HG02970 (cell line): Measurements from ENCODE around the gene BARX1.
"Not testable (repeated sequence)": the region's sequence is repeated elsewhere in the genome, so short reads cannot be mapped to it uniquely, and the experiment has no call there.

Experiments
- ATAC-seq: cut with Tn5 transposase; IDR thresholded peaks from one replicate; pipeline ENCODE4 v1.9.1; 2021; ENCODE audit warnings: mild to moderate bottlenecking, moderate library complexity, moderate number of reproducible peaks; ENCODE audit not compliant: unreplicated experiment, low FRiP score

Gene BARX1

DNA sequence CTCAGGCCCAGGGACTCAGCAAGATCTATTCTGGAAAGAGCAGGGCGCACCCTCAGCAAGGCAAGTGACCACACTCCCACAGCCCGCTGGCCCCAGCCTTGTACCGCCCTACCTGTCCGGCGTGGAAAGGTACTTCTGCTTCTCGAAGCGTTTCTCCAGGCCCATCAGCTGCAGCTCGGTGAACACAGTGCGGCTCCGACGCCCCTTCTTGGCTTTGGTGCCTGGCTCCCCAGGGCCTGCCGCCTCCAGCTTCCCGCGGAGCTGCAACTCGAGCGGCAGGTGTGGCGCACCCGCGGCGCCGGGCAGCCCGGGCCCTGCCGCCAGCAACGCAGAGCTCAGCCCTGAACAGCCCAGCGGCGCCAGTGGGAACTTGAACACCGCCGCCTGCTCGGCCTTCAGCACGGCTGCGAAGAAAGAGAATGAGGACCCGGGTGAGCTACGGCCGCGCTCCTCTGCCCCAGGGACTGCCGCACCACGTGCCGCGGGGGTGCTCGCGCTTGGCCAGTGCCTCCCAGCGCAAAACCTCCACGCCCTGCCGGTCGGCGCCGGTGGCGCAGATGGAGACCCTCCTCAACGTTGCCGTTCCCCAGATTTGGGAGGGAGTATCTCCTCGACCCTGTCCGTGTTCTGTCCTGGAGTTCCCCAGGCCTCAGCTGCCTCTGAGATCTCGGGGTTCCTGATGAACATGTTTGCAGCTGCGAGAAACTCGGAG, 2.2 kb downstream of the BARX1 start:
- no peak for ATAC-seq

DNA sequence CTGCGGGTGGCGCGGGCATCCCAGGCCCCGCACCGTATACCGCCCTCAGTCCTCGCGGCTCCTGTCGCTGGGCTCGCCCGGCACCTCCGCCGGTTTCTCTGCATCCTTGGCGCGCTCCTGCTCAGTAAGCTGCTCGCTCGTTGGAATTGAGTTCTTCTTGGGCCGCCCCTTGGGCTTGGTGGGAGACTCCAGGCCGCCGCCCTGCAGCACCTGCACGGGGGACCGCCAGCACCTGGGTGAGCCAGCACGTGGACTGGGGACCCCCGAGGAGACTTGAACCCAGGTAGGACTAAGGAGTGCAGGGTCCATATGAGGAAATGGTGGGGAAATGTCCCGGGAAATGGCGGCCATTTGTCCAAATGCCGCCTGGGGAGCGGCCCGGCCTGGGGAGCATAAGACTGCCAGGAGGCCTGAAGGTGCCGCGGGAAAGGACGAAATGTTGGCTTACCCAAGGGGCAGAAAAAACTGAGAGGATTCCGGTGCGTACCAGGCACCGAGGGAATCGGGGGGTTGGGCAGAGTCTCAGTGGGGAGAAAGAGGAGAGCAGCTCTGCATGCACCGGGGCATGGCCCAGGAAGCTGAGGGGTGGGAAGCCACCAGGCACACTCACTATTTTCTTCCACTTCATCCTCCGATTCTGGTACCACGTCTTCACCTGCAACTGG, 2.9 kb downstream of the BARX1 start:
- no peak for ATAC-seq

DNA sequence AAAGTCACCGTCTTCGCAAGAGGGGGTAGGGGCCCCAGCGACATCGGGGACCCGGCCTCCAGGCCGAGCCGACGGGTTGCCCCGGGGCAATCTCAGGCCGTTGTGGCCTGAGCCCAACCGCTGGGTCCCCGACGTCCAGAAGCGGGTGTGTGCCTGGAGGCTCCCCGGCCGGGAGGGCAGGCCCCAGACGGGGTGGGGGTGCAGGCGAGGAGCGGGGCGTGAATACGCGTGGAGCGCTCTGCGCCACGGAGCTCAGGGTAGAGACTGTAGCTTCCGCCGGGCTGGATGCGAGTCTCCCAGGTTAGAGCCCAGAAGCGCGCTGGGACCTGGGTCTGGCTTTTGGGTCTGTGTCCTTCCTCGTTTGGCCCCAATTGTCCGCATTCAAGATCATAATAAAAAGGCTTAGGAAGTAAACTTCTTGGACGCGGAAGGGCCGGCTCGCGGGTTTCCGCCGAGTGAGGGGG, 3.5 kb downstream of the BARX1 start:
- ATAC-seq = no peak

DNA sequence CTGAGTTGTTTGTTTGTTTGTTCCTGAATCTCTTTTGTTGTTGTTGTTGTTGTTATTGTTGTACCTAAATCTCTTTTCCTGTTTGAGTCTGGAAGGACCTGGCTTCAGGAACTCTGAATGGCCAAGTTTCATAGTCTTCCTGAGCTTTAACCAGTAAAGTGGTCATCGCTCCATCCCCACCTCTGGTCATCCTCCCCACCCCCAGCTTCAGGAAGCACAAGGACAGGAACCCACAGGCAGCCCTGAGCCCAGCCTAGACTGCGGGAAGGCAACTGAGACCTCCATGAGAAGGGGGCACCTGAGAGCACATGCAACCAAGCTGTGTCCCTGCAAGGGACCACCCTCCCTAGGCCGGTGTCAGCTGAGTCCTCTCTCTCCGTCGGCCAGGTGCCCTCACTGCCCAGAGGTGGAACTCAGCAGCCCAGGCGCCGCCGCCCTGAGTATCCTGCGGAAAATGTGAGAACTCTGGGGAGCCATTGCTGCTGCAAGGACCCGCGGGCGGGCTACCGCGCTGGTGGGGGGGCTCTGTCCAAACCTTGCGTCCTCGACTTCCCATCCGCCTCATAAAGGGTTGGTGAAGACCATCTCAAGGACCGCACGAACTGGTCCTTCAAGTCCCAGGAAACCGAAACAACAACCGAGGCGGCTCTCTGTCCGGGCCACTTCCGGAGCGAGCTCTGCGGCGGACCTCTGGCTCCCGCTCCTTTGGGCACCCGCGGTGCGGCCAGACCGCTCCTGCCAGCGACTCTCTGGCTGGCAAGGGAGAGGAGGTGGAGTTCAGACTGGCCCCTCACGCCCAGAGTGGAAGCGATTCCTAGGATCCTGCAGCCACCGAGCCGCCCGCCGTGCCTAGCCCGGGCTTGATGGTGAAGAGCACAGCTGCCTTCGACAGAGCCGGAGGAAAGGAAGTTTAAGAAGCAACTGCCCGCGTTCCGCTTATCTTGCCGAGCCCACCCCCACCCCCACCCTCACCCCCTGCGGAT, 4.2 kb downstream of the BARX1 start:
- ATAC-seq = no peak

DNA sequence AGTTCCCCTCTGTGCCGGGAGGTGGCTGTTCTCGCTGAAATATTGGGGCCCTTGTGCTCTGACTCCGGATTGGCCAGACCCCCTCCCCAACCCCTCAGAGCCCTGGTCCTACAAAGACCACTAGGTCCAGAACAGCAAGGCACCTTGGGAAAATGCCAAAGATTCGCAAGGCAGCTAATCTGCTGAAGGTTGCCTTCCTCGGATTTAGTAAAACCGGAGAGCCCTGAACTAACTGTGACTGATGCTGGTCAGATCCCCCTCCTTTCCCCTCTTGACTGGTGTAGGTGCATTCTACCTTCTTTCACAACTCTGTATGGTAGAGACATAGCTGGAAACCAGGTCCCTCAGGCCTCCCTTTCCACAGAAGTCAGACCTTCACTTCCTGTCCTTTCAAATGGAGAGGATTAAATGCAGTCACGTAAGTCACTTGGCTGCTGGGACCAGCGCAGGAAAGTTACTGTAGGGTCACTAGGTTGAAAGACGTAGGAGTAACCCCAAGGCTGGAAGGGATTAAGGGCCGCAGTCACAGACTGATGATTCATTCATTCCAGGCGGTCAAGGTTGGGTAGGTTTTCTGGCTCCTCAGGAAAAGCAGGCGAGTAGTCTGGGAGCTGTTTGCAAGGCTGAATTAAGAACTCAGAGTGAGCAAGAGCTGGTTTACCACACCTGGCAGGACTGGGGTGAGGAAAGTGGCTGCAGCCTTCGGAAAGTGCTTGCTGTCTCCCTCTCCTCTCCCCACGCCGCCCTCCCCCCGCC, 5.3 kb downstream of the BARX1 start:
- no peak for ATAC-seq

DNA sequence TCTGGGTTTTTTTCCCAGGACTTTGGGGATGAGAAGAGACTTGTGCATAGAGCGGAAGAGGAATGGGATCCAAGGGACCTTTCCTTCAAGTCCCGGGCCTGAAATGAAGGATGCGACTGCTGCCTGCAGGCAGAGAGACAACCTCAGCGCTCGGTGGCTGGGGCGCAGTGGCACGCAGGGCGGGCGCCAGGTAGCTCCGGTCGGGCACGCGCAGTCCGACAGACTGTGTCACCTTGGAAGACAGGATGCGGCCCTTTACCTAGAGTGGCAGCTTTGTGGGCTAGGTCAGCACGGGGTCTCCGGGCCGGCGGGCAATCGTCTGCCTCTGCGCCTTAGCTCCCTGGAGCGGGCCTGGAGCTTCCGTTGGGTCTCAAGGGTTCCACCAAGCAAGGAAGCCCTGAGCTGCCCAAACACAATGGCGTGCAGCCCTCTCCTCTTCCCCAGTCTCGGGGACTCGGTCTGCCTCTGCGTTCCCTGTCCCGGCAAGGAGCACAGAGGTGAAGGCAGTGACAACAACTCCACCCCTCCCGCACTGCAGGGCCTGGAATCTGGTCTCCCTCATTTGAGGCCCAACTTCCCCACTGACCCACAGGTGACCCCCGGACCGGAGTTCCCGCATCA, 6.0 kb downstream of the BARX1 start:
- ATAC-seq = no peak

DNA sequence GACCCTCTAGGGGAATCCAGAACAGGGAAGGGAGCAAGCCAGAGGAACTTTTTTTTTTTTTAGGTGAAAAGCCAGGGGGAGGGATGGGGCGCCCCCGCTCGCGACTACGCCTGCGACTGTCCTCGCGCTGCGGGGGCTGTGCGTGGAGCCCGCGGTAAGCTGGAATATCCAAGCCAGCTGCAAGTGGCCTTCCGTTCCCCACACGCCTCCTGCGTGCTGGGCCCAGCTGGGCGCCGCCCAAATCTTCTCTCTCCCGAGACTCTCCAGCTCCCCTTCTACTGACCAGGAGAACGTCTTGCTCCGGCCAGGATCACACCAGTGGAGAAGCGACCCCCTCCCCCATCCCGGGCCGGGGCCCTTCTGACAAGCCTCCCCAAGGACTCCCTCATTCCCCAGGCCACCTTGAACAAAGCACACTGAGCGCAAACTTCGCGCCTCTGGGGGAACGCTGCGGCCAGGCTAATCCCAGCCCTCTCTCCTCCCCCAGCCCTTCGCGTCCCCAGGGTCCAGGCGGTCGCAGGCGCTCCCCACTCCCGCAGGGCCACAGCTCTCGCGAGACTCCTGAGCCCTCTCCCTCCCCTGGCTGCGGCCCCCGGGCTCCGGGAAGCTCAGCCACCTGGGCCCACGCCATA, 6.6 kb downstream of the BARX1 start:
- ATAC-seq = no peak

DNA sequence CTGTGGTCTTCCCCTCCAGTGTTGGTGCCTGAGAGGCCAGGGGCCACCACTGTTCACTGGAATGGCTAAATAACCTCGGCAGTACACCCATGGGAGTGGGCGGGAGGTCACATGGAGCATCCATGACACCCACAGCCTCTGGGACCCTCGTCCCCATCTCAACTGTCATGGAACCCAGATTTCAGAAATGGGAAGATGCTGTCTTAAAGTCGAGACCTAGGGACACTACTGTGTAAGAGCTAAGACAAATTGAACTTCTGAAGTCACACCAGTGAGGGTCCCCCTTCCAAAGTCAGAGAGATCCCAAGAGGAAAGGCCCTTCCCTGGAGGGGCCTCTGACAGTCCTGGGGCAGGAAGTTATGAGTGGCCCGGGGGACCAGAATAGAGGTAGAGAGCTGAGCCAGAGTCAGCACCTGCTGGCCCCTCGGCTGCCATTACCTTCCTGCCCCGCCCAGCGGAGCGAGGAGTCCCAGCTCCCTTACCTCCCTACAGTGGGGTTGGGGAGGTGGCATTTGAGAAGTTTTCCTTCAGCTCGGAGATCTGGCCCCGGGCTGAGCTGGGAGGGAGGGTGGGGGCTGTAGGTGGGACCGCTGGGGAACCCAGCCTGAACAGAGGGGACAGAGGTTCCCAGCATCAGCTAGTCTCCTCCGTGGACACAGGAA, 7.6 kb downstream of the BARX1 start:
- no peak for ATAC-seq

DNA sequence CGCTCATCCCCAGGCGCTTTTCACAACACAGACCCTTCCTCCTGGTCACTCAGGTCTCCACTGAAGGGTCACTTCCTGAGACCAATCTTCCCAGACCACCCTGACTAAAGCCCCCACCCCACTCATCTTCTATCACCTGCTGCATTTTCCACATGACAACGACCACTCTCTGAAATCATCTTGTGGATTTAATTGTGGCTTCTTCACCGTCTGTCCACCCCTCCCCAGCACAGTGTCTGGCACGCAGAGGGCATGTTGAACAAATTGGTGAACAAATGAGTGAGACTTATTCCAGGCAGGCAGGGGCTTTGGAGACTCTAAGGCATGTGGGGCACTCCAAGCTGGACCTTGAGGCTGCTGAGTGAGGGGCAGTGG, 8.8 kb downstream of the BARX1 start:
- ATAC-seq = no peak

DNA sequence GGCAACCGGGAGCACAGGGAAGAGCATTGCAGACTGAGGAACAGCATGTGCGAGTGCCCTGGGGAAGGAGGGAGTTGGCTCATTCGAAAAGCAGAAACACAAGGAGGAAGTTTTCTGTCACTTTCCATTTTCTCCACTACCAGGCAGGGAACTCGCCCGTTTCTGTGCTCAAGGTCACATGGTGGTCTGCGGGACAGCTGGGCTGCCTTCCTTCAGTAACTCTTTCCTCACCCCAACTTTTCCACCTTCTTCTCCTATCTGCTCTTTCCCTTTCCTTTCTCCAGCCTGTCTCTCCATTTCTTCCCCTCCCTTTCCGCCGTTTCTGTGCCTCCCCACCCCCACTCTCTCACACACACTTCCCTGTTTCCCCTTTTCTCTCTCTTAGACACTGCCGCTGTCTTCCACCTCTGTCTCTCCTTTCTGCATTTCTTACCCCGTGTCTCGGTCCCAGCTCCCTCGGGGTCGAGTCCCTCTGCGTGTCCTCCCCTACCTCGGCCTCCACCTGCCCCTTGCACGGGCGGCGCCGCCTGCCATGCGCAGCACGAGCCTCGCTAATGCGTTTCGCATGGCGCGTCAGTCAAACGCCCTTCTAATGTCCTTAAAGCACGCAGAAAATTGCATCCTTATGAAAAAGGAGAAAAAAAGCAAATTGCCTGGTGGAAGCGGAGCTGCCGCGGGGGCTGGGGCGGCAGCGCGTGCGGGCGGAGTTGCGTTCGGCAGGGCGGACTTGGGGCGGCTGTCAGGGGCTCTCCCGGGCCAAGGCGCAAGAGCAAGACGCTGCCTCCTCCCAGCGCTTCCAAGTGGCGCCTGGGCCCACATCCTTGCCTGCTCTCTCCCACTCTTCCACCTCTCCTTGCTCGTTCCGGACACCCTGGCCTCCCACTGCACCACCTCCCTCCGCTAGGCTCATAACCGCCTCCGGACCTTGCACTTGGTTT, 9.5 kb downstream of the BARX1 start:
- no peak for ATAC-seq

DNA sequence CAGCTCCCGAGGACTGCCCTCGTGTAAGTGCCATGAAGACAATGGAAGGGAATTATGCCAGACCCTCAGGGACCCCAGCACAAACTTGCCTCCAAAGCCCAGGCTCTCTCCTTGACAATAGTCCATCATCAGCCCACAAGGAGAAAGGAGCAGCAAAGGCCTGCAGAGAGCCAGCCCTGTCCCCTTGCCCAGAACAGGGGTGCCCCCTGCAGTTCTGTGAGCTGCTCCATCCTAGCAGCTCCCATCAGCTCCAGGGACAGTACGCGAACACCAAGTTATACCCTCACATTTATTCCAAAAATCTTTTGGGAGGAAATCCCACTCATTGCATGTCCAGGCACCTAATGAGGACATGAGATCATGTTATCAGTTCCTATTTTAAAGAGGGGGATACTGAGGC, 11.1 kb downstream of the BARX1 start:
- no peak for ATAC-seq

DNA sequence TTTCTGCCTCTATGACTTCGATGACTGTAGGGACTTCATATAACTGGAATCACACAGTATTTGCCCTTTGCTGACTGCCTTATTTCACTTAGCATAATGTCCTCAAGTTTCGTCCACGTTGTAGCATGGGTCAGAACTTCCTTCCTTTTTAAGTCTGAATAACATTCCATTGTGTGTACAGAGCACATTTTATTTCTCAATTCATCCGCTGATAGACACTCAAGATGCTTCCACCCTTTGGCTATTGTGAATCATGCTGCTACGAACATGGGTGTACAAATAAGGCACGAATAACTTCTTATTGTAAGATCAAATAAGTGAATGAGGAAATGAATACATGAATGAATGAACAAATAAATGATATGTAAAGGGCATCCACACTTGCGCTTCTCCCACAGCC, 13.0 kb downstream of the BARX1 start:
- no peak for ATAC-seq

DNA sequence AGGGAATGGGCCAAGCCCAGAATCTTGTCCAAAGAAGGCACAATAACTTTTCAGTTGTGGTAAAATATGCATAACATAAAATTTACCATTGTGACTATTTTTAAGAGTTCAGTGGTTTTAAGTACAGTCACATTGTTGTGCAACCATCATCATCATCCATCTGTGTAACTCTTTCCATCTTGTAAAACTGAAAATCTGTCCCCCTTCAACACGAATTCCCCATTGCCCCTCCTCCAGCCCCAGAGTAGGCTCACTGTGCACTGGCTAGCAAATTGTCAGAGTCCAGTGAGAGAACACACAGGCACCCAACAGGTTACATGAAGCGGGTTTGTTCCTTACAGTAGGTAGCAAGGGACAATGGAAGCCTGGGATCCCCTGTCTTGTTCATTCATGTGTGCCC, 13.7 kb downstream of the BARX1 start:
- no peak for ATAC-seq

DNA sequence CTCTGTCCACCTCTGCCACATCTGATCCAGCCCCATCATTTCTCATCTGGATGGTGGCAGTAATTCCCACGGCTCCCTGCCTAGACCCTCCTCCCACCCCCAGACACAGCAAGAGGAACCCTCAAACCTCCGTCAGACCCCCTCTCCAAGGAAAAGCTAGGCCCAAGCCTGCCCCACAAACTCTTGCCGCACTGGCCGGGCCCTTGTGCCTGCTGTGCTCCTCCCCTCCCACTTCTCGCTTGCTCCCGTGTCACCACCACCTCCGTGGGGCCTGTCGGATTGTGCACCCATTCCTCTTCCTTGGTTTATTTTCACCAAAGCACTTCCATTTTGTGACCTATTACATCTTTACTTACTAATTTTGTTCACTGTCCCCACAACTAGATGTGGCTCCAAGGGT, 14.2 kb downstream of the BARX1 start:
- no peak for ATAC-seq

DNA sequence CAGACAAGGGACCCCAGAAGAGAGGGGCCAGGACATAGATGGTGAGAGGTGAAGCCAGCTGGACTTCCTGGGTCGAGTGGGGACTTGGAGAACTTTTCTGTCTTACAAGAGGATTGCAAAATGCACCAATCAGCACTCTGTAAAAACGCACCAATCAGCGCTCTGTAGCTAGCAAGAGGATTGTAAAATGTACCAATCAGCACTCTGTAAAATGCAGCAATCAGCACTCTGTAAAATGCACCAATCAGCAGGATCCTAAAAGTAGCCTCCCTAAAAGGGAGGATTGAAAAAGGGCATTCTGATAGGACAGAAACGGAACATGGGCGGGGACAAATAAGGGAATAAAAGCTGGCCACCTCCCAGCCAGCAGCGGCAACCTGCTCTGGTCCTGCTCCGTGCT, 15.6 kb downstream of the BARX1 start:
- ATAC-seq = not testable (repeated sequence)

DNA sequence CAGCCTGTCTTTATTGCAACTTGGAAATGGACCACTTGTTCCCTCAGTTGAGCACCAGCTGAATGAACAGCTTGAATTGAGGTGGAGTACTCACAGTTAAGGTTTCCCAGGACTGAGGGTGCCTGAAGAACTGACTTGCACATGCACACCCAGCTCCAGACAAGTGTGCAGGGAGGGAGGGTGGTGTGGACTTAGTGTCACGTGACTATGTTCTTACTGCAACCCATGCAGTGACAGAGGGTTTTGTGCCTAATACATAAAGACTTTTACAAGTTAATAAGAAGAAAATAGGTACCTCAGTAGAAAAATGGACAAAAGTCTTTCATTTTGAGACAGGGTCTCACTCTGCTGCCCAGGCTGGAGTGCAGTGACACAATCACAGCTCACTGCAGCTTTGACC, 18.0 kb downstream of the BARX1 start:
- no peak for ATAC-seq

DNA sequence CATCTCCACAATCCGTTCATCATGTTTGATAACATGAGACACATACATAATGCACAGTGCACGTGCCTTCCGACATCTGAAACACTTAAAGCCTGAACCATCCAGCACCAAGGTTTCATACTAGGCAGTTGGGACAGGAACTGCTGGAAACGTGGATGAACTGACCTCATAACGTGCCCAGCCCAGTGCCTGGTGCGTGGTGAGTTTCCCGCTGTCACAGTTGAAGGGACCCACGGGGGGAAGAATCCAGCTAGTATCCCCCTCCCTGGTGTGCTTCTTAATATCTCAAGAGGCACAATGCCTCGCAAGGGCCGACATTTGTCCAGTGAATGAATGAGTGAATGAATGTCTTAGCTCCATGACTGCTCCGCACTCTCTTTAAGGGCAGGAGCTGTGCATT, 23.2 kb downstream of the BARX1 start:
- no peak for ATAC-seq

DNA sequence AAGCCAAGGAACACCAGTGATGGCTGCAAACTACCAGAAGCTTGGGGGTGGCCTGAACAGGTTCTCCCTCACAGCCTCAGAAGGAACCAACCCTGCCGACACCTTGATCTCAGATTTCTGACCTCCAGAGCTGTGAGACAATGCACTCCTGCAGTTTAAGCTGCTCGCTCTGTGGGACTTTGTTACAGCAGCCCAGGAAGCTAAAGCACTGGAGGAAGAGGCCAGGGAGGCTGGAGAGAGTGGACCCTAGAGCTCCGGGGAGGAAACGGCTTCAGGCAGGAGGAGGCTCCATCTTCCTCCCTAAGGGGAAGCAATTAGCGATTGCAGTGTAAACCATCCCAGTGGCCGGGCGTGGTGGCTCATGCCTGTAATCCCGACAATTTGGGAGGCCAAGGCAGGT, 25.1 kb downstream of the BARX1 start:
- ATAC-seq = no peak
